Measurements from ENCODE around the gene ESRP2. TPM values are rescaled to one million over a fixed set of nuclear protein-coding genes. Genes with fewer than 3 reads are reported as not detected.

ESRP2 gene
- total and polyA plus RNA-seq, 10 donors: 0.02 to 0.35 (median 0.23) TPM; not detected in 2

- Histone ChIP-seq H3K27me3 (replicated peaks in 1 of 7) (no peaks in the 10 kb centered on the region), H3K36me3 (peaks cover 0 to 67% (median 16%) of the 10 kb centered on the region in 6 donors), H3K27ac (no peak overlapping the region), H3K4me1 (peaks cover 21 to 98% (median 63%) of the 10 kb centered on the region in 6 donors), H3K9me3 (no peaks in the 10 kb centered on the region), H3K4me3 (no peak overlapping the region)
- DNase-seq: no peak
- no peak for TF ChIP-seq POLR2A (IDR thresholded peaks at IDR 0.05)
- TF ChIP-seq CTCF (IDR thresholded peaks at IDR 0.05 in 8 of 11, conservative IDR thresholded peaks at IDR 0.05 in 3 of 11): no peak
- no peak for TF ChIP-seq POLR2AphosphoS5 (IDR thresholded peaks at IDR 0.05)
- WGBS, 5 donors: 90 to 97% (median 94%) methylated on average over 4 of the region's 4 CpGs
- intact Hi-C loops (cut with DNase I; ENCODE audit: low total_unique reads): loop anchor here (5.0 kb wide), 1 partner anchor 38 kb away; no protein-coding TSS in a partner anchor
Observed at GRCh38 chr16:68269793-68270192, 33.9 kb upstream of the ESRP2 start.

GRCh38 chr16:68267612-68268405 lies 31.9 kb upstream of the ESRP2 start:
- intact Hi-C loops (cut with DNase I; ENCODE audit: low total_unique reads): loop anchor here (5.0 kb wide), 1 partner anchor 39 kb away; no protein-coding TSS in a partner anchor
- Histone ChIP-seq H3K4me3 (no peak overlapping the region), H3K9me3 (no peaks in the 10 kb centered on the region), H3K27me3 (replicated peaks in 1 of 7) (no peaks in the 10 kb centered on the region), H3K27ac (peak overlapping the region in 1 of 8 donors; percentile 32), H3K36me3 (peaks cover 0 to 47% (median 6%) of the 10 kb centered on the region in 6 donors), H3K4me1 (peaks cover 14 to 94% (median 54%) of the 10 kb centered on the region in 6 donors)
- WGBS, 5 donors: 79 to 86% (median 83%) methylated on average over 6 of the region's 6 CpGs
- no peak for DNase-seq
- no peak for TF ChIP-seq POLR2A (IDR thresholded peaks at IDR 0.05)
- no peak for TF ChIP-seq POLR2AphosphoS5 (IDR thresholded peaks at IDR 0.05)
- TF ChIP-seq CTCF (IDR thresholded peaks at IDR 0.05 in 8 of 11, conservative IDR thresholded peaks at IDR 0.05 in 3 of 11): no peak

GRCh38 chr16:68265078-68265920 lies 29.4 kb upstream of the ESRP2 start:
- Histone ChIP-seq H3K27ac (peak overlapping the region; percentile 85 to 97 (median 94)), H3K9me3 (no peaks in the 10 kb centered on the region), H3K36me3 (peaks cover 0 to 33% (median 8%) of the 10 kb centered on the region in 6 donors), H3K4me3 (peak overlapping the region; percentile 77 to 95 (median 84)), H3K27me3 (replicated peaks in 1 of 7) (no peaks in the 10 kb centered on the region), H3K4me1 (peaks cover 7 to 84% (median 50%) of the 10 kb centered on the region in 6 donors)
- DNase-seq: no peak
- WGBS, 5 donors: 4 to 10% (median 8%) methylated on average over 21 to 23 of the region's 23 CpGs
- intact Hi-C loops (cut with DNase I; ENCODE audit: low total_unique reads): loop anchor here (5.0 kb wide), 1 partner anchor 42 kb away; no protein-coding TSS in a partner anchor
- no peak for TF ChIP-seq CTCF (IDR thresholded peaks at IDR 0.05 in 8 of 11, conservative IDR thresholded peaks at IDR 0.05 in 3 of 11)
- peak in 2 of 3 donors; percentile 0 to 27 for TF ChIP-seq POLR2AphosphoS5 (IDR thresholded peaks at IDR 0.05)

Data from spleen (tissue), 11 donors.